ENCODE data around the gene RNF180.
"Not testable (repeated sequence)": the region's sequence is repeated elsewhere in the genome, so short reads cannot be mapped to it uniquely, and the experiment has no call there.

Gene RNF180

GRCh38 chr5:64398735-64399134 is 233.1 kb downstream of the RNF180 start:
- not testable (repeated sequence) for DNase-seq

DNA sequence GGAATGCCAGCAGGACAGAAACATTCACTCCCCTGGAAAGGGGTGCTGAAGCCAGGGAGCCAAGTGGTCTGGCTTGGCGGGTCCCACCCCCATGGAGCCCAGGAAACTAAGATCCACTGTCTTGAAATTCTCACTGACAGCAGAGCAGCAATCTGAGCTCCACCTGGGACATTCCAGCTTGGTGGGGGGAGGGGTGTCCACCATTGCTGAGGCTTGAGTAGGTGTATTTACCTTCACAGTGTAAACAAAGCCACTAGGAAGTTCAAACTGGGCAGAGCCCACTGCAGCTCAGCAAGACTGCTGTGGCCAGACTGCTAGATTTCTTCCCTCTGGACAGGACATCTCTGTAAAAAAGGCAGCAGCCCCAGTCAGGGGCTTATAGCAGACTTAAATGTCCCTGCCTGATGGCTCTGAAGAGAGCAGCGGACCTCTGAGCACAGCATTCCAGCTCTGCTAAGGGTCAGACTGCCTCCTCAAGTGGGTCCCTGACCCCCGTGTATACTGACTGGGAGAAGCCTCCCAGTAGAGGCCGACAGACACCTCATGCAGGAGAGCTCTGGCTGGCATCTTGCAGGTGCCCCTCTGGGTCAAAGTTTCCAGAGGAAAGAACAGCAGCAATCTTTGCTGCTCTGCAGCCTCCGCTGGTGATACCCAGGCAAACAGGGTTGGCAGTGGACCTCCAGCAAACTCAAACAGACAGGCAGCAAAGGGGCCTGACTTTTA is 241.6 kb downstream of the RNF180 start:
- not testable (repeated sequence) for DNase-seq

DNA sequence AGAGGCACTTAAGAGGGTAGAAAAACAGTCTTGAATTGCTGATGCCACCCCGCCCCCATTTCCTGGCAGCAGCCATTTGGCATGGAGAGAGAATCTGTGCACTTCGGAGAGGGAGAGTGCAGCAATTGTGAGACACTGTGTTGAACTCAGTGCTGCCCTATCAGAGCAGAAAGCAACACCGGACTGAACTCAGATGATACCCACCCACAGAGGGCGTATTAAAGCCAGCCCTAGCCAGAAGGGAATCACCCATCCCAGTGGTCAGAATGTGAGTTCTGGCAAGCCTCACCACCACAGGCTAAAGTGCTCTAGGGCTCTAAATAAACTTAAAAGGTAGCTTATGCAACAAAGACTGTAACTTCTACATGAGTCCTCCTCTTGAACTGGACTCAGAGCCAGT is 251.7 kb downstream of the RNF180 start:
- no peak for DNase-seq

GRCh38 chr5:64418013-64418412 is 252.4 kb downstream of the RNF180 start:
- no peak for DNase-seq
